D341Med (cell line): ENCODE results near the gene TULP4.
"Not testable (repeated sequence)": the region's sequence is repeated elsewhere in the genome, so short reads cannot be mapped to it uniquely, and the experiment has no call there.

Experiments used
- DNase-seq: peaks from one replicate; pipeline ENCODE4 v3.0.0; 2012; ENCODE audit warnings: low spot score

Gene TULP4

GRCh38 chr6:158503222-158503621, 191.0 kb downstream of the TULP4 start:
- DNase-seq: no peak

- DNase-seq: no peak
These were observed 191.6 kb downstream of the TULP4 start for GRCh38 chr6:158503846-158504245.

DNA sequence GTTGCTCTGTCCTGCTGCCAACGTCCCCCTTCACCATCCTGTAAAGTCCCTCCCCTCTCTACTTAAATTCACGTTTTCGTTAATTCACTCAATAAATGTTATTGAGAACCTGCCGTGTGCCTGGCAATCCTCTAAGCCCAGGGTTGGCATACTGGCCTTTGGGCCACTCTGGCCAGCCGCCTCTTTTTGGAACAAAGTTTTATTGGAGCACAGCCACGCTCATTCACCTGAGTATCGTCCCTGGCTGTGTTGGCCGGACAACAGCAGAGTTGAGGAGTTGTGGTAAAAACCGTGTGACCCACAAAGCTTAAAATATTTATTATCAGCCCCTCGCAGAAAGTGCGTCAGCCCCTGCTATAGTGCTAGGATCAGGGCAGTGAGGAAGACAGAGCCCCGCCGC, 192.9 kb downstream of the TULP4 start:
- no peak for DNase-seq

- peak; percentile 78 for DNase-seq
These were observed 194.3 kb downstream of the TULP4 start for GRCh38 chr6:158506601-158507000.

GRCh38 chr6:158507174-158507573, 194.9 kb downstream of the TULP4 start:
- DNase-seq: no peak

GRCh38 chr6:158508450-158508849, 196.2 kb downstream of the TULP4 start:
- DNase-seq: no peak

DNA sequence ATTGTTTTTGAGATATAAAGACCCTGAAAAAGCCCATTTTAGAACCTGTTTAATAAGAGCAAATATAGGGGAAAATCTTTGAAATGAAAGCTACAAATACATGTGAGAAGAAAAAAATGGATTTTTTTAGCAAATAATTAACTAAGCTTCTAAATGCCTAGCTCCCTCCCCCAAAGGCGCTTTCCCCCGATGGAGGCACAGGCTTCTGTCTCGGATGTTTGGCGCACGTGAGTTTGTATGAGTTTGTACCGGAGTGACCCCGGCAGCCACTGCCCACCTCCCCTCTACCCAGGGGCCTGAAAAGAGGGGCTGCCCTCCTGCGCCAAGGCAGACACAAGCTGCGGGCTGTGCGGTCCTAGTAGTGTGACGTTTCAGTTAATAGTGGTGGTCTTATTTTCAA, 197.2 kb downstream of the TULP4 start:
- DNase-seq: no peak

DNA sequence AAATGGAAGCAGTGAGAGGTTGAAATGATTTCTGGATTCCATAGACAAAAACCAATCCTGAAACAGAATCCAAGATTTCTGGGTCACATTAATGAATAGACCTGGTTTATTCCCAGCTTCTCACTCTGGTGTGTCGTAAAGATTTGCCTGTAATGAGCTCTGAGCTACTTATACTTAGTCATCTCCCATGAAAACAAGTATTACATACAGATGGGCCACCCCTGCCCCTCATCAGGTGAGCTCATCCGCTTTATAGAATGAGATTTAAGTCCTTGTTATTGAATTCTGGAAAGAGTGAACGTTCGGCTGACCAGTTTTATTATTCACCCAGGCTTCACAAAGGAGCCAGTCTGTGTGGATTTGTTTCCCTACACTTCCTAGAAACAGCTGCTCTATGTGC, 200.5 kb downstream of the TULP4 start:
- DNase-seq: peak; percentile 37

GRCh38 chr6:158514176-158514575, 201.9 kb downstream of the TULP4 start:
- no peak for DNase-seq

GRCh38 chr6:158514991-158515390, 202.7 kb downstream of the TULP4 start:
- DNase-seq: no peak

DNA sequence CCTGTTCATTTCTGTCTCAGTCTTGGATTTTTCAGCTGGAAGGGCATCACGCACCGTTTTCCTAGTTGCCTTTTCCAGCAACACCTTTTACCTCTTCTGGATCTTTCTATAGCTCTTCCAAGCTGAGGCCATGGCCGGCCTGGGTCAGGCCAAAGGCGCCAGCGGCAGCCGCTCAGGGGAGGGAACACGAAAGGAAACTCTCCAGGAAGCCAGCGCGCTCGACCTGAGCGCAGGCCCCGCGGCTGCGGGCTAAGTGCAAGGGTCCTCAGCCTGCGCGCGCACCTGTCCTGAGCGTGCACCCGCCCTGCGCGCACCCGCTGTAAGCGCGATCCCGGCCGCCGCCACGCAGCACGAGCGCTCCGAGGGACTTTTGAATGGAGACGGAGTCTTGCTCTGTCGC, 203.8 kb downstream of the TULP4 start:
- no peak for DNase-seq

DNA sequence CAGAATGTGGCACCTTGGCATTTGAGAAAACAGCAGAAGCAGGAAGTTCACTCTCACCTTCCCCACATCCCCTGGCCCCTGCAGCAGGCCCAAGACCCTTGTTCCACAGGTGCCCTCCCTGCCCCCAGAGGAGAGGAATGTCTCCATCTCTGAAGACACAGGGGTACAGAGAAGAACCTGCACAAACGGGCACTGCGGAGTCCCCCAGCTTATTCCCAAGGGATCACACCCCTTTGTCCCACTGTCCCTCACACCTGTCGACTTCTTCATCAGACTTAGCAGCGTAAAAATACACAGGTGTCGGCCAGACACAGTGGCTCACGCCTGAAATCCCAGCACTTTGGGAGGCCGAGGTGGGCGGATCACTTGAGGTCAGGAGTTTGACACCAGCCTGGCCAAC, 204.8 kb downstream of the TULP4 start:
- no peak for DNase-seq

- no peak for DNase-seq
These were observed 205.3 kb downstream of the TULP4 start for GRCh38 chr6:158517581-158517980.

- DNase-seq: peak; percentile 82
These were observed 206.2 kb downstream of the TULP4 start for GRCh38 chr6:158518191-158519127.

- DNase-seq: peak; percentile 21
These were observed 207.0 kb downstream of the TULP4 start for GRCh38 chr6:158519300-158519699.

- DNase-seq: peak; percentile 9
These were observed 207.5 kb downstream of the TULP4 start for GRCh38 chr6:158519761-158520160.

DNA sequence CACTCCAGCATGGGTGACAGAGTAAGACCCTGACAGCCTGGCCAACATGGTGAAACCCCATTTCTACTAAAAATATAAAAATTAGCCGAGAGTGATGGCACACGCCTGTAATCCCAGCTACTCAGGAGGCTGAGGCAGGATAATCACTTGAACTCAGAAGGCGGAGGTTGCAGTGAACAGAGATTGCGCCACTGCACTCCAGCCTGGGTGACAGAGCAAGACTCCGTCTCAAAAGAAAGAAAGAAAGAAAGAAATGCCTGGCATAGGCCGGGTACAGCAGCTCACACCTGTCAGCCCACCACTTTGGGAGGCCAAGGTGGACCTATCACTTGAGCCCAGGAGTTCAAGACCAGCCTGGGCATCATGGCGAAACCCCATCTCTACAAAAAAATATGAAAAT, 208.7 kb downstream of the TULP4 start:
- not testable (repeated sequence) for DNase-seq

GRCh38 chr6:158521759-158522158, 209.5 kb downstream of the TULP4 start:
- DNase-seq: no peak

DNA sequence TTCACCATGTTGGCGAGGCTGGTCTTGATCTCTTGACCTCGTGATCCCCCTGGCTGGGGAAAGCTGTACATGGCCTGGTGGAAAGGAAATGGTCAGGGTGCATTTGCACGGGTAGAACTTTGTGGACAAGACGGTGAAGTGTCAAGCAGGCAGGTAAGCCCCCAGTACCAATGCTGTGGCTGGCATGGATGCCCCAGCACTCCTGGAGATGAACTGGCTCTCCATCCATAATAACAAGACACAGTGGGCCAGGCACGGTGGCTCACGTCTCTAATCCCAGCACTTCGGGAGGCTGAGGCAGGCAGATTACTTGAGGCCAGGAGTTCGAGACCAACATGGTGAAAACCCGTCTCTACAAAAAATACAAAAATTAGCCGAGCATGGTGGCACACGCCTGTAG, 210.4 kb downstream of the TULP4 start:
- no peak for DNase-seq

- no peak for DNase-seq
These were observed 212.0 kb downstream of the TULP4 start for GRCh38 chr6:158524311-158524710.

GRCh38 chr6:158527858-158528257, 215.6 kb downstream of the TULP4 start:
- DNase-seq: not testable (repeated sequence)

DNA sequence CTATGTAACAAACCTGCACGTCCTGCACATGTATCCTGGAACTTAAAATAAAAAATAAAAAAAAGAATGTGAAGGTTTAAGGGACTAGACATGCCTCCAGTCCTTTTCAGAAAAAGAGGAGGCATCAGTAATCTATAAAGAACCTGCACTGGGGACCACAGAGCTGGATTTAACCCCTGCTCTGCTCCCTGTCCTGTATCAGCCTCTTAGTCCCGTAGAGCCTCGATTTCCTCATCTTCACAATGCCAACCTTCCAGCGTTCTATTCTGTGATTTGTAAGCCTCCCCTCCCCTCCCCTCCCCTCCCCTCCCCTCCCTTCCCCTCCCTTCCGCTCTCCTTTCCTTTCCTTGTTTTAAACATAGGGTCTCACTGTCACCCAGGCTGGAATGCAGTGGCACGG, 216.6 kb downstream of the TULP4 start:
- no peak for DNase-seq

GRCh38 chr6:158529629-158530028, 217.4 kb downstream of the TULP4 start:
- no peak for DNase-seq

GRCh38 chr6:158531566-158531965, 219.3 kb downstream of the TULP4 start:
- no peak for DNase-seq
